GM18502 (cell line): Measurements from ENCODE around the gene CDCA5.

Experiments used
- ATAC-seq: cut with Tn5 transposase; IDR thresholded peaks from one replicate; pipeline ENCODE4 v1.9.1; 2021; ENCODE audit warnings: mild to moderate bottlenecking; ENCODE audit not compliant: unreplicated experiment, poor library complexity

The CDCA5 gene

GRCh38 chr11:65077451-65077850, 6.4 kb downstream of the CDCA5 start:
- no peak for ATAC-seq

- ATAC-seq: no peak
These were observed 11.2 kb downstream of the CDCA5 start for GRCh38 chr11:65072631-65072966.

GRCh38 chr11:65071907-65072630, 11.8 kb downstream of the CDCA5 start:
- no peak for ATAC-seq

- no peak for ATAC-seq
These were observed 14.6 kb downstream of the CDCA5 start for GRCh38 chr11:65069217-65069616.

GRCh38 chr11:65067446-65067845, 16.4 kb downstream of the CDCA5 start:
- no peak for ATAC-seq

- no peak for ATAC-seq
These were observed 17.0 kb downstream of the CDCA5 start for GRCh38 chr11:65066805-65067291.

- no peak for ATAC-seq
These were observed 17.5 kb downstream of the CDCA5 start for GRCh38 chr11:65066315-65066714.

GRCh38 chr11:65065851-65066250, 18.0 kb downstream of the CDCA5 start:
- no peak for ATAC-seq

- no peak for ATAC-seq
These were observed 19.0 kb downstream of the CDCA5 start for GRCh38 chr11:65064847-65065240.

GRCh38 chr11:65063532-65063931, 20.3 kb downstream of the CDCA5 start:
- no peak for ATAC-seq

GRCh38 chr11:65060913-65061408, 22.9 kb downstream of the CDCA5 start:
- no peak for ATAC-seq

GRCh38 chr11:65059959-65060824, 23.6 kb downstream of the CDCA5 start:
- ATAC-seq: no peak

GRCh38 chr11:65059523-65059922, 24.3 kb downstream of the CDCA5 start:
- no peak for ATAC-seq

GRCh38 chr11:65058419-65059054, 25.3 kb downstream of the CDCA5 start, which contains the start of gene NAALADL1:
NAALADL1 (minus strand) TSS chr11:65058553; CDS start chr11:65058521, 32 bp downstream.
- no peak for ATAC-seq

GRCh38 chr11:65058012-65058411, 25.8 kb downstream of the CDCA5 start:
- no peak for ATAC-seq

GRCh38 chr11:65057526-65057925, 26.3 kb downstream of the CDCA5 start:
- no peak for ATAC-seq

- ATAC-seq: no peak
These were observed 26.8 kb downstream of the CDCA5 start for GRCh38 chr11:65056999-65057398.

- no peak for ATAC-seq
These were observed 28.3 kb downstream of the CDCA5 start for GRCh38 chr11:65055538-65055937.

GRCh38 chr11:65053827-65054508, 29.9 kb downstream of the CDCA5 start:
- no peak for ATAC-seq

- no peak for ATAC-seq
These were observed 32.4 kb downstream of the CDCA5 start for GRCh38 chr11:65051398-65051858.
